ENCODE measurements around the gene SDR9C7.

DNA sequence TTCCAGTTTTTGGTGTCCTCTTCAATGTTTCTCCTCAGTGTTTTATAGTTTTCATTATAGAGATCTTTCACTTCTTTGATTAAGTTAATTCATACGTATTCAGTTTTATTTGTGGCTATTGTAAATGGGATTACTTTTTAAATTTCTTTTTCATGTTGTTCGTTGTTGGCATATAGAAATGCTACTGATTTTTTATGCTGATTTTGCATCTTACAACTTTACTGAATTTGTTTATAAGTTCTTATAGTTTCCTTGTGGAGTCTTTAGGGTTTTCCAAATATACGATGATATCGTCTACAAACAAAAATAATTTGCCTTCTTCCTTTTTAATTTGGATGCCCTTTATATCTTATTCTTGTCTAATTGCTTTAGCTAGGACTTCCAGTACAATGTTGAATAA is 9.7 kb upstream of the SDR9C7 start:
- no peak for TF ChIP-seq POLR2AphosphoS5 (IDR thresholded peaks at IDR 0.05)
- TF ChIP-seq EP300 (IDR thresholded peaks at IDR 0.05), result no peak
- TF ChIP-seq, protein P1, sequence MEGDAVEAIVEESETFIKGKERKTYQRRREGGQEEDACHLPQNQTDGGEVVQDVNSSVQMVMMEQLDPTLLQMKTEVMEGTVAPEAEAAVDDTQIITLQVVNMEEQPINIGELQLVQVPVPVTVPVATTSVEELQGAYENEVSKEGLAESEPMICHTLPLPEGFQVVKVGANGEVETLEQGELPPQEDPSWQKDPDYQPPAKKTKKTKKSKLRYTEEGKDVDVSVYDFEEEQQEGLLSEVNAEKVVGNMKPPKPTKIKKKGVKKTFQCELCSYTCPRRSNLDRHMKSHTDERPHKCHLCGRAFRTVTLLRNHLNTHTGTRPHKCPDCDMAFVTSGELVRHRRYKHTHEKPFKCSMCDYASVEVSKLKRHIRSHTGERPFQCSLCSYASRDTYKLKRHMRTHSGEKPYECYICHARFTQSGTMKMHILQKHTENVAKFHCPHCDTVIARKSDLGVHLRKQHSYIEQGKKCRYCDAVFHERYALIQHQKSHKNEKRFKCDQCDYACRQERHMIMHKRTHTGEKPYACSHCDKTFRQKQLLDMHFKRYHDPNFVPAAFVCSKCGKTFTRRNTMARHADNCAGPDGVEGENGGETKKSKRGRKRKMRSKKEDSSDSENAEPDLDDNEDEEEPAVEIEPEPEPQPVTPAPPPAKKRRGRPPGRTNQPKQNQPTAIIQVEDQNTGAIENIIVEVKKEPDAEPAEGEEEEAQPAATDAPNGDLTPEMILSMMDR (IDR thresholded peaks at IDR 0.05), result no peak
- no peak for TF ChIP-seq POLR2A (IDR thresholded peaks at IDR 0.05)
